GM12864 (cell line): ENCODE data around the gene DLGAP4.

ENCODE experiments used
- DNase-seq: peaks from one replicate; pipeline ENCODE4 v3.0.0-alpha.2; 2011; ENCODE audit warnings: low read depth
- H3K4me3 ChIP-seq: 2 replicates; pipeline ENCODE4 v1.5.1; 2011; ENCODE audit warnings: mild to moderate bottlenecking, low read depth, low read length, control low read depth
- TF ChIP-seq, protein P1 (sequence below): IDR thresholded peaks from 2 replicates; pipeline ENCODE4 v1.5.1; 2011; ENCODE audit warnings: low read depth, mild to moderate bottlenecking, moderate library complexity, low read length, control low read depth, inconsistent platforms; ENCODE audit errors: missing control alignments

The DLGAP4 gene

GRCh38 chr20:36493801-36494114 is 187.6 kb downstream of the DLGAP4 start:
- TF ChIP-seq, protein P1, sequence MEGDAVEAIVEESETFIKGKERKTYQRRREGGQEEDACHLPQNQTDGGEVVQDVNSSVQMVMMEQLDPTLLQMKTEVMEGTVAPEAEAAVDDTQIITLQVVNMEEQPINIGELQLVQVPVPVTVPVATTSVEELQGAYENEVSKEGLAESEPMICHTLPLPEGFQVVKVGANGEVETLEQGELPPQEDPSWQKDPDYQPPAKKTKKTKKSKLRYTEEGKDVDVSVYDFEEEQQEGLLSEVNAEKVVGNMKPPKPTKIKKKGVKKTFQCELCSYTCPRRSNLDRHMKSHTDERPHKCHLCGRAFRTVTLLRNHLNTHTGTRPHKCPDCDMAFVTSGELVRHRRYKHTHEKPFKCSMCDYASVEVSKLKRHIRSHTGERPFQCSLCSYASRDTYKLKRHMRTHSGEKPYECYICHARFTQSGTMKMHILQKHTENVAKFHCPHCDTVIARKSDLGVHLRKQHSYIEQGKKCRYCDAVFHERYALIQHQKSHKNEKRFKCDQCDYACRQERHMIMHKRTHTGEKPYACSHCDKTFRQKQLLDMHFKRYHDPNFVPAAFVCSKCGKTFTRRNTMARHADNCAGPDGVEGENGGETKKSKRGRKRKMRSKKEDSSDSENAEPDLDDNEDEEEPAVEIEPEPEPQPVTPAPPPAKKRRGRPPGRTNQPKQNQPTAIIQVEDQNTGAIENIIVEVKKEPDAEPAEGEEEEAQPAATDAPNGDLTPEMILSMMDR = no peak
- DNase-seq = no peak
- no peak overlapping the region for H3K4me3 ChIP-seq

GRCh38 chr20:36496707-36497669 is 190.8 kb downstream of the DLGAP4 start:
- no peak overlapping the region for H3K4me3 ChIP-seq
- TF ChIP-seq, protein P1 = no peak
- DNase-seq = no peak

DNA sequence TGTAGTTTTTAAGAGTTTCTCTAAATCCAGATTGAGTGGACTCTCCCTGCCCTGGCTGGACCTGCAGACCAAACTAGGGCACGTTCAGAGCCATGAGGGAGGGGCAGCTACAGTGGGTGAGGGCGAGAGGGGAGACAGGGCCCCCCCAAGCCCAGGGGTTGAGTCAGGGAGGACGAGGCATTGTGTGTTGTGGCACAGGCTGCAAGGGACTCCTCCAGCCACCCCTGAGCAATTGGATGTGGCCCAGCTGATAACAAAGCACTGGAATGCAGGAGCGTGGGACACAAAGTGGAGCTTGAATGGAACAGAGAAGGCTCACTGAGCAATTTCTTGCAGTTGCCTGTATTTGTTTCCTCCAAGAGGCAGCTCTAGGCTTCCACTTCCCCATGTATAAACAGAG is 191.7 kb downstream of the DLGAP4 start:
- no peak overlapping the region for H3K4me3 ChIP-seq
- TF ChIP-seq, protein P1 = no peak
- no peak for DNase-seq

DNA sequence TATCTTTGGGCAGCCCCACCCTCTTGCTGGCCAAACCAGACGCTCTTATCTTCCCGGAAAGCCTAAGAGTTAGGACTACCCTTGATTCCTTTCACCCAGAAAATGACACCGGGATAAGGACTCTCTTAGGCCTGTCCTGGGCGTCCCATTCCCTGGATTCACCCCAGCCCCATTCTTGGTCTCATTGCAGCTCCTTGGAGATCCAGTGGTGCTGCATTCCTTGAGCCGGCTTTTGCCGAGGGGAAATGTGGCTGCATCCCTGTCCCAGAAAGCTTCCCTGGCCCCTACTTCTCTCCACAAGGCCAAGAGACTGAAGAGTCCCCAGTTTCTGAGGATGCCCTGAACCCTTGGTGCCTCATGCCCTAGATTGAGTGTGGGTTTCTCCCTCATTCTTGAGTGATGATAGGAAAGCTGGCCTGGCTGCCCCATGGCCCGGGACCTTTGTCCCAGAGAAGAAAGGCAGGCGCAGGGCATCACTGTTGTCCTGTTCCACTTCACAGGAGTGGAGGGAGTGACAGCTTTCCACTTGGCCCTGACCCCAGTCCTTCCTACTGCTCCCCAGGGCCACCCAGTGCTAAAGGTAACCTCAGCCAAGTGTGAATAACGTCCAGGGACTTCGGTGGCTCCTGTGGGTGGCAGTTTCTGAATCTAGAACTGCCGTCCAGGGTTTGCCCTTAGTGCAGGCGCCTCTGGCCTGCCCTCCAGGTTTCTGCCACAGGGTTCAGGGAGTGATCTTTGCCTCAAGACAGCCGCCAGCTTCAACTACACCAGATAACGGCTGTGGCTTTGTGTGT is 192.4 kb downstream of the DLGAP4 start:
- TF ChIP-seq, protein P1 = no peak
- H3K4me3 ChIP-seq = no peak overlapping the region
- no peak for DNase-seq

- TF ChIP-seq, protein P1 = no peak
- no peak overlapping the region for H3K4me3 ChIP-seq
- no peak for DNase-seq
Measured at GRCh38 chr20:36499211-36499610, 193.1 kb downstream of the DLGAP4 start.

- no peak for DNase-seq
- TF ChIP-seq, protein P1 = no peak
- no peak overlapping the region for H3K4me3 ChIP-seq
Measured at GRCh38 chr20:36499723-36500501, 193.8 kb downstream of the DLGAP4 start.
